OCI-LY7 (cell line): ENCODE data around the gene GNA12. TPM values are rescaled to one million over a fixed set of nuclear protein-coding genes. Genes with fewer than 3 reads are reported as not detected.

Experiments
- BruUV-seq: library from RNA; stranded (reverse); fragments of 400-500 nt; replicated peaks from 2 replicates; lab custom pipeline; 2021; lab: Mats Ljungman, UMichigan
- CTCF ChIA-PET: fragments of 300-600 bp; sonication (Branson Sonifier 250); formaldehyde crosslinking; loops from one replicate; lab custom pipeline; 2022; ENCODE audit warnings: antibody characterized with exemption; ENCODE audit not compliant: unreplicated experiment; lab: Charles Lee
- POLR2A ChIA-PET: fragments of 300-600 bp; sonication (Branson Sonifier 250); formaldehyde crosslinking; loops from one replicate; lab custom pipeline; 2022; ENCODE audit warnings: antibody characterized with exemption; lab: Charles Lee
- DNase-seq: peaks from one replicate; pipeline ENCODE4 v3.0.0-alpha.2; 2015; ENCODE audit warnings: low spot score
- H2AFZ ChIP-seq: fragments of 200-600 bp; sonication (generic), shearing (Covaris generic); 2 replicates; pipeline ENCODE4 v1.6.1; 2014; ENCODE audit warnings: mild to moderate bottlenecking, antibody characterized with exemption, low read length, moderate library complexity
- H3K27ac ChIP-seq: fragments of 200-600 bp; sonication (generic); 2 replicates; pipeline ENCODE4 v1.5.1; 2014; ENCODE audit warnings: mixed run types, low read depth, mild to moderate bottlenecking, moderate library complexity, low read length, inconsistent platforms; ENCODE audit not compliant: poor library complexity, severe bottlenecking
- H3K36me3 ChIP-seq: fragments of 200-600 bp; sonication (generic); 2 replicates; pipeline ENCODE4 v1.6.1; 2014; ENCODE audit warnings: mild to moderate bottlenecking, antibody characterized with exemption, low read length, moderate library complexity, mixed read lengths; ENCODE audit not compliant: insufficient read depth
- H3K4me1 ChIP-seq: fragments of 200-600 bp; sonication (generic); 2 replicates; pipeline ENCODE4 v1.5.1; 2014; ENCODE audit warnings: mild to moderate bottlenecking, low read length; ENCODE audit not compliant: insufficient read depth, poor library complexity, severe bottlenecking
- H3K4me2 ChIP-seq: fragments of 200-600 bp; sonication (generic); 2 replicates; pipeline ENCODE4 v1.6.1; 2014; ENCODE audit warnings: mild to moderate bottlenecking, low read length
- H3K4me3 ChIP-seq: fragments of 200-600 bp; sonication (generic); 2 replicates; pipeline ENCODE4 v1.5.1; 2014; ENCODE audit warnings: mild to moderate bottlenecking, low read depth, low read length; ENCODE audit not compliant: poor library complexity, severe bottlenecking
- H3K79me2 ChIP-seq: fragments of 200-600 bp; sonication (generic); 2 replicates; pipeline ENCODE4 v1.6.1; 2016; ENCODE audit warnings: low read depth, mild to moderate bottlenecking, low read length, moderate library complexity, mixed read lengths; ENCODE audit not compliant: insufficient read depth
- H3K9me2 ChIP-seq: fragments of 200-600 bp; sonication (generic); 2 replicates; pipeline ENCODE4 v1.6.1; 2016; ENCODE audit warnings: mild to moderate bottlenecking, low read length, mixed read lengths; ENCODE audit not compliant: insufficient read depth
- H3K9me3 ChIP-seq: fragments of 200-600 bp; sonication (generic); 2 replicates; pipeline ENCODE4 v1.6.1; 2014; ENCODE audit warnings: mild to moderate bottlenecking, mixed run types, low read length, mixed read lengths
- H4K20me1 ChIP-seq: fragments of 200-600 bp; sonication (generic); 2 replicates; pipeline ENCODE4 v1.6.1; 2014; ENCODE audit warnings: mild to moderate bottlenecking, antibody characterized with exemption, low read length, moderate library complexity, mixed read lengths; ENCODE audit not compliant: insufficient read depth
- EZH2phosphoT487 ChIP-seq: fragments of 200-600 bp; sonication (generic); IDR thresholded peaks from 2 replicates; pipeline ENCODE4 v1.6.1; 2018; ENCODE audit warnings: low read depth, borderline replicate concordance, mild to moderate bottlenecking, mixed run types, antibody characterized with exemption, low read length, moderate library complexity, mixed read lengths
- intact Hi-C: fragments of 100-400 bp; cut with micrococcal nuclease; formaldehyde crosslinking; loops from one replicate; pipeline ENCODE4 v1.10.0; 2022; ENCODE audit not compliant: unreplicated experiment
- total RNA-seq, 2 experiments: library from RNA; depleted of rRNA in 1 of 2; stranded (reverse); fragments of >200 nt in 1 of 2; shearing (Covaris generic) in 1 of 2; gene quantifications; 2 replicates each; pipeline ENCODE4 v1.2.3, GENCODE V29; 2014 to 2022
- TF ChIP-seq, protein P1 (sequence below): fragments of 200-600 bp; sonication (generic); conservative IDR thresholded peaks from 2 replicates; pipeline ENCODE4 v1.5.1; 2014; ENCODE audit warnings: mild to moderate bottlenecking, antibody characterized with exemption, low read length, moderate library complexity, mixed read lengths

The GNA12 gene
- total RNA-seq, 2 experiments from 2014 or later, result 10.3 to 35.9 TPM

DNA sequence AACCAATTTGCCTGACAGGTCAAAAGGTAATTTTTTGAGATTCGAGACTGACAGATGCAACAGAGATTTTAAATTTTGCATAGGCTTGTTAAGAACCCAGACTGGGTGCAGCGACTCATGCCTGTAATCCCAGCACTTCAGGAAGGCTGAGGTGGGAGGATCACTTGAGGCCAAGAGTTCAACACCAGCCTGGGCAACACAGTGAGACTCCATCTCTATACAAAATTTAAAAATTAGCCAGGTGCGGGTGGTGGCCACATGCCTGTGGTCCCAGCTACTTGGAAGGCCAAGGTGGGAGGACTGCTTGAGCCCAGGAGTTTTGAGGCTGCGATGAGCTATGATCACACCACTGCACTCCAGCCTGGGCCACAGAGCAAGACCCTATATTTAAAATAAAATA lies 121.5 kb downstream of the GNA12 start:
- H3K4me3 ChIP-seq, result no peak overlapping the region
- H3K27ac ChIP-seq, result no peak overlapping the region
- H3K36me3 ChIP-seq, result no peaks in the 10 kb centered on the region
- no peaks in the 10 kb centered on the region for H4K20me1 ChIP-seq
- intact Hi-C loops, result no loop called here
- H2AFZ ChIP-seq, result no peak overlapping the region
- H3K9me2 ChIP-seq, result no peaks in the 10 kb centered on the region
- POLR2A ChIA-PET, result interaction anchor here (1.0 kb wide), 1 partner anchor 11 kb away, joined by 3 read pairs; no protein-coding TSS in a partner anchor
- no peak for DNase-seq
- CTCF ChIA-PET, result no interaction called here
- no peaks in the 10 kb centered on the region for H3K9me3 ChIP-seq
- TF ChIP-seq, protein P1, sequence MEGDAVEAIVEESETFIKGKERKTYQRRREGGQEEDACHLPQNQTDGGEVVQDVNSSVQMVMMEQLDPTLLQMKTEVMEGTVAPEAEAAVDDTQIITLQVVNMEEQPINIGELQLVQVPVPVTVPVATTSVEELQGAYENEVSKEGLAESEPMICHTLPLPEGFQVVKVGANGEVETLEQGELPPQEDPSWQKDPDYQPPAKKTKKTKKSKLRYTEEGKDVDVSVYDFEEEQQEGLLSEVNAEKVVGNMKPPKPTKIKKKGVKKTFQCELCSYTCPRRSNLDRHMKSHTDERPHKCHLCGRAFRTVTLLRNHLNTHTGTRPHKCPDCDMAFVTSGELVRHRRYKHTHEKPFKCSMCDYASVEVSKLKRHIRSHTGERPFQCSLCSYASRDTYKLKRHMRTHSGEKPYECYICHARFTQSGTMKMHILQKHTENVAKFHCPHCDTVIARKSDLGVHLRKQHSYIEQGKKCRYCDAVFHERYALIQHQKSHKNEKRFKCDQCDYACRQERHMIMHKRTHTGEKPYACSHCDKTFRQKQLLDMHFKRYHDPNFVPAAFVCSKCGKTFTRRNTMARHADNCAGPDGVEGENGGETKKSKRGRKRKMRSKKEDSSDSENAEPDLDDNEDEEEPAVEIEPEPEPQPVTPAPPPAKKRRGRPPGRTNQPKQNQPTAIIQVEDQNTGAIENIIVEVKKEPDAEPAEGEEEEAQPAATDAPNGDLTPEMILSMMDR, result no peak
- TF ChIP-seq EZH2phosphoT487, result no peak
- no peak overlapping the region for H3K4me2 ChIP-seq
- H3K4me1 ChIP-seq, result peaks cover 5% of the 10 kb centered on the region
- H3K79me2 ChIP-seq, result no peaks in the 10 kb centered on the region
- no TSS peak for BruUV-seq

DNA sequence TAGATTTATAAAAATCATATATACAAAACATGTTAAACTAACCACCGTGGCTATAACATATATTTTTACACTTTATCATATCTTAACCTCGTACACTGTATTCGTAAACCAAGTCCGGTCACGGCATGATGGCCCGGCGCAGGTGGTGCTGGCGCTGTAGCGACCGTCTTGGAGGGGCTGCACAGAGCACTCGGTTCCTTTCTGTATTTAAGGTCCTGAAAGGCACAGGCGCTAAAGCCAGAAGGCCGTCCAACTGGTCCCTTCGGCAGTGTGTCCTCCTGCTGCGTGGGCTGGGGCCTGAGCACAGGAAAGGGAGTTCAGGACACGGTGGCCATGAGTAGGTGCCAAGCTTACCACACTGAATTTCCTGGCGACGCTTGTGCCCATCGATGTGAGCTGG lies 122.3 kb downstream of the GNA12 start:
- H3K36me3 ChIP-seq, result no peaks in the 10 kb centered on the region
- H3K9me2 ChIP-seq, result no peaks in the 10 kb centered on the region
- BruUV-seq, result no TSS peak
- ChIA-PET CTCF (no interaction called here), POLR2A (no interaction called here)
- no peak overlapping the region for H3K4me3 ChIP-seq
- TF ChIP-seq EZH2phosphoT487, result no peak
- TF ChIP-seq, protein P1, result no peak
- H3K4me2 ChIP-seq, result no peak overlapping the region
- H3K79me2 ChIP-seq, result no peaks in the 10 kb centered on the region
- no peaks in the 10 kb centered on the region for H3K9me3 ChIP-seq
- H3K27ac ChIP-seq, result no peak overlapping the region
- H2AFZ ChIP-seq, result no peak overlapping the region
- intact Hi-C loops, result no loop called here
- DNase-seq, result no peak
- peaks cover 11% of the 10 kb centered on the region for H3K4me1 ChIP-seq
- H4K20me1 ChIP-seq, result no peaks in the 10 kb centered on the region

DNA sequence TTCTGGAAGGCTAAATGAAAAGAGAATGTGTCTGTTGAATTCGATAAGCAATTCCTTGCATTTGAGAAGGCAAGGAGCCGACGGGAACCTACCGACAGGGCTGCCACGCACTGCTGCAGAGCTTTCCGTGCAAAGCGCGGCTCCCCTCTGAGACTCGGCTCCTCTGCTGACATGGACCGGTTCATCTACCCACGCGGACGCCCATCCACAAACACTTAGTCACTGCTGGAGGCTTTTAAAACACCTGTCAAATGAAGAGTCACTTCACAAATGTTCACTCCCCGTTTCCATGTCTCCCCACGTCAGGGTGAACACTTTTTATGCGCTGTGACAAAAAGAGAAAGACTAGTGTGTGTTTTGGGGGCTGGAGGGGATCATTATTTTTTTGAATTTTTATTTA lies 124.1 kb downstream of the GNA12 start:
- H3K9me3 ChIP-seq, result no peaks in the 10 kb centered on the region
- H3K79me2 ChIP-seq, result no peaks in the 10 kb centered on the region
- no TSS peak for BruUV-seq
- intact Hi-C loops, result no loop called here
- no peaks in the 10 kb centered on the region for H3K9me2 ChIP-seq
- DNase-seq, result no peak
- TF ChIP-seq EZH2phosphoT487, result no peak
- TF ChIP-seq, protein P1, result no peak
- H3K4me3 ChIP-seq, result no peak overlapping the region
- H3K36me3 ChIP-seq, result no peaks in the 10 kb centered on the region
- peaks cover 27% of the 10 kb centered on the region for H3K4me1 ChIP-seq
- ChIA-PET POLR2A (interaction anchor here (1.1 to 1.3 kb wide), 2 partner anchors 9 kb away, joined by 4 read pairs; no protein-coding TSS in a partner anchor), CTCF (interaction anchor here (2.2 kb wide), 1 partner anchor 10 kb away, joined by 12 read pairs; no protein-coding TSS in a partner anchor)
- no peak overlapping the region for H3K27ac ChIP-seq
- H3K4me2 ChIP-seq, result no peak overlapping the region
- H2AFZ ChIP-seq, result no peak overlapping the region
- H4K20me1 ChIP-seq, result no peaks in the 10 kb centered on the region
